KOPT-K1 (cell line): ENCODE data around the gene BACE2.

ENCODE experiments used
- H3K27ac ChIP-seq: fragments of 200-600 bp; sonication (generic); 2 replicates; pipeline ENCODE4 v1.5.1; 2016; ENCODE audit warnings: antibody characterized with exemption, mild to moderate bottlenecking, low read depth, low read length; ENCODE audit not compliant: poor library complexity, severe bottlenecking
- H3K36me3 ChIP-seq: fragments of 200-600 bp; sonication (generic); 2 replicates; pipeline ENCODE4 v1.5.1; 2017; ENCODE audit warnings: antibody characterized with exemption, mild to moderate bottlenecking, low read length, moderate library complexity; ENCODE audit not compliant: insufficient read depth
- H3K9me3 ChIP-seq: fragments of 200-600 bp; sonication (generic); 2 replicates; pipeline ENCODE4 v1.5.1; 2017; ENCODE audit warnings: antibody characterized with exemption, low read length, mild to moderate bottlenecking; ENCODE audit not compliant: insufficient read depth, poor library complexity, severe bottlenecking

Gene BACE2

DNA sequence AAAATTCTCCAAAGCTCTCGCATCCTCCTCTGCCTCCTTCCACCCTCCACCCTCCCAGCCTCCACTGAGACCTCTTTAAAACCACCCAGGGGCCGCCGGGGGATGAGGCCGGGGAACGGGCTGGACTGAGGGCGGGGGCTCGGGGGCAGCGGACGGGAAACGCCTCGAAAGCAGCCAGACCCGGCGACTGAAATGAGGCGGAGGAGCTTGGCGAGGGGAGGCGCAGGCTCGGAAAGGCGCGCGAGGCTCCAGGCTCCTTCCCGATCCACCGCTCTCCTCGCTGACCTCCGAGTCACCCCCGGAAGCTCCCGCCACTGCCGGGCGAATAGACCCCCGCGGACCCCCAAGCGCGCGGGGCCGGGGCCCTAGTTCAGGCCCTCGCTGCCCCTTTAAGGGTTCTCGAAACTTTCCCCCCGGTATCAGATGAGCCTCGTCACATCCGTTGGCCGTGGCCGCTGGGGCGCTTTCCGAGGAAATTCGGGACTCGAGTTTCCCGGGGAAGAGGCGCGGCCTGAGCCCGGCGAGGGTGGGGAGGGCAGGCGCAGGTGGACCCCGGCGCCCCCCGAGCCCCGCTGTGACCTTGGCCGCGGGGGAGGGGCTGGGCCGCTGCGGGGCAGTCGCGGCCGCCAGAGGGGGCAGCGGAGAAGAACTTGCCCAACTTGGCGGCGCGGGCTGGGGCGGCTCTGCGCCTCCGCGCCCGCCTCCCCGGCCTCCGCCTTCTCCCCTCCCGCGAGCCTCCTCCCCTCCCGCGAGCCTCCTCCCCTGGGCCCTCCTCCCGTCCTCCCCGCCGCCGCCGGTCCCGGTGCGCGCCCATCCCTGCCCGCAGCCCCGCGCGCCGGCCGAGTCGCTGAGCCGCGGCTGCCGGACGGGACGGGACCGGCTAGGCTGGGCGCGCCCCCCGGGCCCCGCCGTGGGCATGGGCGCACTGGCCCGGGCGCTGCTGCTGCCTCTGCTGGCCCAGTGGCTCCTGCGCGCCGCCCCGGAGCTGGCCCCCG is at the start of gene BACE2:
BACE2 (plus strand) TSS at position 813 of the 995 bp plus-strand sequence; CDS start at position 917, 104 bp downstream.
- Histone ChIP-seq H3K36me3 (no peaks in the 10 kb centered on the region), H3K27ac (no peak within 1 kb of the TSS), H3K9me3 (no peaks in the 10 kb centered on the region)

- no peaks in the 10 kb centered on the region for H3K9me3 ChIP-seq
These were observed 48.1 kb upstream of the BACE2 start for GRCh38 chr21:41119901-41120300.

DNA sequence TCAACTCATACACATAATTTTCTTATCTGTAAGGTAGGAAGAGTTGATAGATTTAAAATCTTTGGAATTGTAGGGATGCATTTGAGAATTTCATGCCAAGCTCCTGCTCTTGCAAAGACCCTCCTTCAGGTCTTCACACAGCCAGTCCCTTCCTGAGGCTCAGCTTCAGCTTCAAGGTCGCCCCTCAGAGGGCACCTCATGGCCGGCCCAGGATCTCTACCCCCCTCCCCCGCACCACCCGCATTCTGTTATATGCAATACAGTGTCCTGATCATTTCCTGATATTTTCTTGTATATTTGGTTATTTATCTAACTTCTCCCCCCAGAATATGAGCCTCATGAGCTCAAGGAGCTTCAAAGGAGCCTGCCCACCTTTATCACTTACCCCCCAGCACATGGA is 47.0 kb upstream of the BACE2 start:
- Histone ChIP-seq H3K27ac (no peak overlapping the region), H3K36me3 (no peaks in the 10 kb centered on the region), H3K9me3 (no peaks in the 10 kb centered on the region)

More at GRCh38 chr21:41119901-41120300, 48.1 kb upstream of the BACE2 start:
- no peaks in the 10 kb centered on the region for H3K36me3 ChIP-seq
- no peak overlapping the region for H3K27ac ChIP-seq

GRCh38 chr21:41121785-41122415 is 46.1 kb upstream of the BACE2 start:
- Histone ChIP-seq H3K9me3 (no peaks in the 10 kb centered on the region), H3K27ac (no peak overlapping the region), H3K36me3 (no peaks in the 10 kb centered on the region)

DNA sequence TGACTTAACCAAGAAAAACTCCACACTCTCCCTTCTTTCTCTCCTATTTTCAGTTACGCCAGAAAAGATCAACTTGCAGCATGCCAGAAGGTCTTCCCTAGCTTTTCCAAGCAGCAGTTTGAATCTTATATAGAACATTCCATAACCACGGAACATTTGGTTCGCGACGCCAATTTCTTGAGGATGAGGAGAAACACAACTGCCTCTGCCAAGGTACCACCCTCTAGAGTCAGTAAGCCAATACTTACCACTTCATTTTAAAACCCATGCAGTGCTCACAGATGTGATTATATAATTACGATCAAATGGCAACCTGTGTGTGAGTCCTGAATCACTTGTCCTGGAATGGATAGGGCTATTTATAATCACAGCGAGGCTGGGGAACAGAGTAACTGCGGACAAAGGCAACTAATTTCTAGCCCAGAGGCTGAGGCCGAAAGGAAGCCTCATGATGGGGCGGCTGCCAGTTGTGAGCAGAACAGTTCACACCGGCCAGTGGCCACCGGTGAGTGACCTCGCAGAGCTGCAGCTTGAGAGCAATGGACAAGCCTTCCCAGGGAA is 43.2 kb upstream of the BACE2 start:
- Histone ChIP-seq H3K36me3 (no peaks in the 10 kb centered on the region), H3K9me3 (peaks cover 4% of the 10 kb centered on the region)

DNA sequence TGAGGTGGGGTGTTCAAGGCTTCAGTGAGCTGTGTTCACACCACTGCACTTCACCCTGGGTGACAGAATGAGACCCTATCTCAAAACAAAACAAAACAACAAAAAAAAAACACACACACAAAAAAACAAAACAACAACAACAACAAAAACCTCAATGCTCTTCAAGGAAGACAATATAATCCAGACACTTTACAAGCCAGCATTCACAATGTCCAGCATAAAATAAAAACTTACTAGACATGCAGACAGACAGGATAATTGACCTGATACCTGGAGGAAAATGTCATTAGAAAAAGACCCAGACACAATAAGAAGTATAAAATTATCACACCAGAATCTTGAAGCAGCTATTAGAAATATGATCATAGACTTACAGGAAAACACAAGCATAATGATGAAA is 39.0 kb upstream of the BACE2 start:
- Histone ChIP-seq H3K9me3 (peaks cover 4% of the 10 kb centered on the region), H3K27ac (no peak overlapping the region)

More for the DNA sequence above, 43.2 kb upstream of the BACE2 start:
- H3K27ac ChIP-seq = no peak overlapping the region

DNA sequence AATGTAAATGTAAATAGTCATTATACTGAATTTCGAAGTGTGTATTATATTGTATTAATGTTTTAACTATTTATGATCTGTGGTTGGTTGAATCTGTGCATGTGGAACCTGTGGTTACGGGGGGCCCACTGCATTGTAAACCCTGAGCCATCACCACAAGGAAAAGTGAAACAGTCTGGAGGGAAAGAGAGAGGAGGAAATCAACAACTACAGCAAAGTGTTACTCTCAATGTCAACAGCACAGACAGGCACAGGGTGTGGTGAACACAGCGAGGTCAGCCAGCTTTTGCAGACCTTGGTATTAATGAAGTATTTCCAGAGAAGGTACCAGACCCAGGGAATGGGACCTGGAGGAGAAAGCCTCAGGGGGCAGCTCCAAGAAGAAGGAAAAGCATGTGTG is 37.1 kb upstream of the BACE2 start:
- Histone ChIP-seq H3K36me3 (no peaks in the 10 kb centered on the region), H3K9me3 (peaks cover 4% of the 10 kb centered on the region), H3K27ac (no peak overlapping the region)

More for the DNA sequence above, 39.0 kb upstream of the BACE2 start:
- no peaks in the 10 kb centered on the region for H3K36me3 ChIP-seq

DNA sequence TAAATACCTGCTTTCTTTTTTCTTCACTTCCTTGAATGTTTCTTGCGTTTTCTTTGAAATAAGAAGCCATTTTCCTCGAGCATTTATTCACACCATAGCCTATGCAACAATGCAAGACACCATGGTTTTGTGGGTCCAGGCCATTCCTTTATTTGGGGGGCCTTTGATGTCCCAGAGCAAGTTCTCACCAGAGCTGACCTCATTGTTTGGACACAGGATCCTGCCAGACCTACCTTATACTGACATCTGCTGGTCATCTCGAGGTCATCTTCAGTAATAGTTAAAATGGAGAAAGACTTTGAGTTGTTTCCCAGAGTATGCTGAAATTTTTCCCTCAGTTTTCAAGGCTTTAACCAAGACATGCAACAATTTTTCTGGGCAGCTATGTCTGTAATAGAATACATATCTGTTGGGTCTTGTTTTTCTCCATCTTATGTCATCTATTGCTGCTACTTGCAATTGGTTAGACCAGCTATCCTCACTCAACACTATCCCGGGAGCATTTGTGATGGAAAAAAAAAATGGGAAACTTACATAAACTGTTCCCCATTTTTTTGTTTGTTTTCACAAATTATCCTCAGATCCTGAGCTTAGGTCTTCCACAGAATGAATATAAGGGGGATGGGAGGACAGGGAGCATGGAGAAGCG is 34.0 kb upstream of the BACE2 start:
- no peak overlapping the region for H3K27ac ChIP-seq
- H3K9me3 ChIP-seq = peaks cover under 1% of the 10 kb centered on the region

GRCh38 chr21:41135746-41136145 is 32.2 kb upstream of the BACE2 start:
- Histone ChIP-seq H3K9me3 (no peaks in the 10 kb centered on the region), H3K27ac (no peak overlapping the region), H3K36me3 (no peaks in the 10 kb centered on the region)

More for the DNA sequence above, 34.0 kb upstream of the BACE2 start:
- no peaks in the 10 kb centered on the region for H3K36me3 ChIP-seq

DNA sequence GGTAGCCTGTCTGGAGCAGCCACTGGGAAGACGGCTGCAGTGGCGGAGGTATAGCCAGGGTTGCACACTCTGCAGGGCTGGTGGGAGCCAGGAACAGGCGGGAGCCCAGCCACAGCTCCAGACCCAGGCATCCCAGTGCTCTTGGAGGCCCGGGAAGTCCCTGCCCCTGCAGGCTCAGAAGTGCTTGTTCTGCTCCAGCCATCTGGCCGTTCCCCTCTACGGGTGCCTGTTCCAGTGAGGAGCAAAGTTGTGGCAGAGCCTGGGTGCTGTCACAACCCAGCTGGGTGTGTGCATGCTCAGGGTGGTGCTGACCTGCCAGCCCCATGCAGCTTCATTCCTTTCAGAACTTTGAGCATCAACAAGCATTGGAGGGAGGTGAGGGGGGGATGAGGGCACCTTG is 31.7 kb upstream of the BACE2 start:
- Histone ChIP-seq H3K9me3 (no peaks in the 10 kb centered on the region), H3K36me3 (no peaks in the 10 kb centered on the region), H3K27ac (no peak overlapping the region)

DNA sequence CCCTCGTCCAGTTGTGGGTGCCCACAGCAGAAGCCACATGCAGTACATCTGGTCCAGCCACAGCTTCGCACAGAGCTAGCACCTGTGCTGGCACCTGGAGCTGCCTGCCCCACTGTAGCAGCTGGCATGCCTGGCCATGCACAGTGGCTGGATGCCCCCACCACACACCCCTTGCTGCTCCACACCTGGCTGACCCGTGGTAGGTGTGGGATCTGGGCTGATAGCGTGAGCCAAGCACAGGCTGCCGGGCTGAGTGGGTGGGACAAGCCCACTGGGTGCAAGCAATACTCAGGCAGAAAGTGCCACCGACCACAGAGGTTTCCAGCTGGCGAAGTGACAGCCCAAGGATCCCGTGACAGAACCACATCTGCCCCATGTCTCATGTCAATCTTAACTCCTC is 30.6 kb upstream of the BACE2 start:
- no peaks in the 10 kb centered on the region for H3K9me3 ChIP-seq
- H3K36me3 ChIP-seq = no peaks in the 10 kb centered on the region
- no peak overlapping the region for H3K27ac ChIP-seq

DNA sequence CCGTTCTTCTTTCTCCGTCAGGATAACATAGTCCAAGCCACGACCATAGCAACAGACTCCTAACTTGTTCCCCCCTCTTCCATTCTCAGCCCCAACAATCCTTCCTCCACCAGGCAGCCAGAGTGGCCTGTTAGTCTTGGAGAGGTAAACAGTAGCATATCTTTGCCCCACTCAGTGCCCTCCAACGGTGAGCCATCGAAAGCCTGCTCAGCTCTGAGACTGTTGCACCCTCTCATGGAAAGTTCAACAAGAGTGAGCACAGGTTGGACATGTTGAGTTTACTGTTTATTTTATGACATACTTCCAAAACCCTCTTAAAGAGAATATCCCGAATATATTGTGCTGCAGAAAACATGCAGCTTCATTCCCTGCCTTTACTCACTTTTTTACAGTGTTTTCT is 30.1 kb upstream of the BACE2 start:
- H3K9me3 ChIP-seq = no peaks in the 10 kb centered on the region
- no peaks in the 10 kb centered on the region for H3K36me3 ChIP-seq
- H3K27ac ChIP-seq = no peak overlapping the region

- no peaks in the 10 kb centered on the region for H3K9me3 ChIP-seq
- no peaks in the 10 kb centered on the region for H3K36me3 ChIP-seq
- H3K27ac ChIP-seq = no peak overlapping the region
These were observed 29.2 kb upstream of the BACE2 start for GRCh38 chr21:41138711-41139110.

DNA sequence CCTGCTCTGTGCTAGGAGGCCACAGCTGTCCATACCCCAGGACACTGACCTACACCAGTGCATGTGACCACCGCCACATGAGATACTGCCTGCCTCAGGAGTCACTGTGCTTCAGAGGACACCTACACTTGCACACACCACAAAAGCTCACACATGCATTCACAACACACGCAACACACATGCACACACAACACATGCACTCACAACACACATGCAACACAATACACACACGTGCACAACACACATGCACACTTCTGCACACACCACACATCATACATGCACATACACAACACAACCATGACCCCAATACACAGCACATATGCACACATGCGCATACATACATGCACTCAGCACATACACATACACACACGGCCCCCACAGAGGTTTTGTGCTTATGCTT is 28.7 kb upstream of the BACE2 start:
- no peaks in the 10 kb centered on the region for H3K36me3 ChIP-seq
- no peak overlapping the region for H3K27ac ChIP-seq
- no peaks in the 10 kb centered on the region for H3K9me3 ChIP-seq

DNA sequence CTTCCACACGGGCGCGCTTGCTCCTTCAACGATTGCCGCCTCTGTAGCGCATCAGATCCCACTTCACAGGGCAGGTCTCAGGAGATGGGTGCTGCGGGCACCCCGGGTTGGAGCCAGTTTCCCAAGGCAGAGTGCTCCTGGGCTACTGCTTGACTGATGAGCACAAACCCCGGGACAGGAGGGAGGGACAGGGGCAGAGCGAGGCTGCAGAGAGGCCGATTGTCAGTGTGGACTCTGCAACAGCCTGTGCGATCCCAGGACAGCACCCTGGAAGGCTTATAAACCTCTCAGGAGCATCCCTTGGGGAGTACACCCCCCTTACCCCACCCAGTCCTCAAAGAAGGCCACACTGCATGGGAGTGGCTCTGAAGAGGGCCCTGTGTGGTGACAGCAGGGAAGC is 28.0 kb upstream of the BACE2 start:
- Histone ChIP-seq H3K27ac (no peak overlapping the region), H3K9me3 (no peaks in the 10 kb centered on the region), H3K36me3 (no peaks in the 10 kb centered on the region)
